MM.1S (cell line): ENCODE data around the gene PJA1.

Source experiments
- DNase-seq: peaks from one replicate; pipeline ENCODE4 v3.0.0-alpha.2; 2015
- H2AFZ ChIP-seq: fragments of 300-600 bp; sonication (generic); 2 replicates; pipeline ENCODE4 v1.6.0; 2016; ENCODE audit warnings: antibody characterized with exemption, low read length
- H3F3A ChIP-seq: fragments of 300-600 bp; sonication (generic); 2 replicates; pipeline ENCODE4 v1.6.1; 2016; ENCODE audit warnings: mild to moderate bottlenecking, antibody characterized with exemption, low read length, moderate library complexity, mixed read lengths; ENCODE audit not compliant: insufficient read depth
- H3K27ac ChIP-seq: fragments of 300-600 bp; sonication (generic); 2 replicates; pipeline ENCODE4 v1.5.1; 2016; ENCODE audit warnings: mild to moderate bottlenecking, low read length
- H3K27me3 ChIP-seq: fragments of 300-600 bp; sonication (generic); replicated peaks from 2 replicates; pipeline ENCODE4 v1.6.0; 2016; ENCODE audit warnings: low read length; ENCODE audit not compliant: insufficient read depth
- H3K36me3 ChIP-seq: fragments of 300-600 bp; sonication (generic); replicated peaks from 2 replicates; pipeline ENCODE4 v1.6.1; 2016; ENCODE audit warnings: mild to moderate bottlenecking, low read length, mixed read lengths; ENCODE audit not compliant: insufficient read depth
- H3K4me1 ChIP-seq: fragments of 300-600 bp; sonication (generic); 2 replicates; pipeline ENCODE4 v1.6.1; 2016; ENCODE audit warnings: low read length, mixed read lengths
- H3K4me2 ChIP-seq: fragments of 300-600 bp; sonication (generic); 2 replicates; pipeline ENCODE4 v1.6.0; 2016; ENCODE audit warnings: low read depth, low read length
- H3K4me3 ChIP-seq: fragments of 300-600 bp; sonication (generic); 2 replicates; pipeline ENCODE4 v1.5.1; 2016; ENCODE audit warnings: low read length, mixed read lengths
- H3K79me2 ChIP-seq: fragments of 300-600 bp; sonication (generic); 2 replicates; pipeline ENCODE4 v1.6.1; 2016; ENCODE audit warnings: mixed run types, low read length, mixed read lengths
- H3K9ac ChIP-seq: fragments of 300-600 bp; sonication (generic); 2 replicates; pipeline ENCODE4 v1.6.1; 2016; ENCODE audit warnings: low read length, mixed read lengths
- H3K9me2 ChIP-seq: fragments of 300-600 bp; sonication (generic); replicated peaks from 2 replicates; pipeline ENCODE4 v1.6.1; 2016; ENCODE audit warnings: mild to moderate bottlenecking, low read length, mixed read lengths; ENCODE audit not compliant: insufficient read depth
- H3K9me3 ChIP-seq: fragments of 300-600 bp; sonication (generic); replicated peaks from 2 replicates; pipeline ENCODE4 v1.6.1; 2016; ENCODE audit warnings: mild to moderate bottlenecking, low read length, mixed read lengths; ENCODE audit not compliant: insufficient read depth
- H4K20me1 ChIP-seq: fragments of 300-600 bp; sonication (generic); 2 replicates; pipeline ENCODE4 v1.6.1; 2016; ENCODE audit warnings: mild to moderate bottlenecking, low read length, moderate library complexity, mixed read lengths; ENCODE audit not compliant: insufficient read depth
- CTCF ChIP-seq: fragments of 300-600 bp; sonication (generic); IDR thresholded peaks from 2 replicates; pipeline ENCODE4 v1.5.1; 2016; ENCODE audit warnings: antibody characterized with exemption, low read length, mixed read lengths
- EZH2 ChIP-seq: fragments of 300-600 bp; sonication (generic); optimal IDR thresholded peaks from 2 replicates; pipeline ENCODE3; 2017; ENCODE audit warnings: low read depth, mild to moderate bottlenecking, antibody characterized with exemption, low read length, mixed read lengths
- EZH2phosphoT487 ChIP-seq: fragments of 300-600 bp; sonication (generic); IDR thresholded peaks from 2 replicates; pipeline ENCODE4 v1.6.1; 2018; ENCODE audit warnings: antibody characterized with exemption, low read length

PJA1 gene

GRCh38 chrX:69165087-69165651, at the start of gene PJA1:
Gene PJA1 (minus strand): TSS chrX:69165453. CDS start chrX:69163073, 2,380 bp downstream.
- peak within 1 kb of the TSS; percentile 69 for H2AFZ ChIP-seq
- no peaks in the 10 kb centered on the region for H3K9me2 ChIP-seq
- peak within 1 kb of the TSS; percentile 51 for H3K4me2 ChIP-seq
- H3F3A ChIP-seq = no peaks in the 10 kb centered on the region
- H3K9me3 ChIP-seq = no peaks in the 10 kb centered on the region
- H3K27ac ChIP-seq = no peak within 1 kb of the TSS; the same call in 1 of the 2 replicates
- H3K27me3 ChIP-seq = no peaks in the 10 kb centered on the region
- H3K36me3 ChIP-seq = no peaks in the 10 kb centered on the region
- peak within 1 kb of the TSS; percentile 65; the same call in 1 of the 2 replicates for H3K9ac ChIP-seq
- TF ChIP-seq EZH2phosphoT487 (no peak), EZH2 (no peak), CTCF (no peak)
- DNase-seq = peak; percentile 67
- peak within 1 kb of the TSS; percentile 71 for H3K4me3 ChIP-seq
- H3K79me2 ChIP-seq = no peaks in the 10 kb centered on the region
- H3K4me1 ChIP-seq = no peaks in the 10 kb centered on the region
- no peaks in the 10 kb centered on the region for H4K20me1 ChIP-seq

DNA sequence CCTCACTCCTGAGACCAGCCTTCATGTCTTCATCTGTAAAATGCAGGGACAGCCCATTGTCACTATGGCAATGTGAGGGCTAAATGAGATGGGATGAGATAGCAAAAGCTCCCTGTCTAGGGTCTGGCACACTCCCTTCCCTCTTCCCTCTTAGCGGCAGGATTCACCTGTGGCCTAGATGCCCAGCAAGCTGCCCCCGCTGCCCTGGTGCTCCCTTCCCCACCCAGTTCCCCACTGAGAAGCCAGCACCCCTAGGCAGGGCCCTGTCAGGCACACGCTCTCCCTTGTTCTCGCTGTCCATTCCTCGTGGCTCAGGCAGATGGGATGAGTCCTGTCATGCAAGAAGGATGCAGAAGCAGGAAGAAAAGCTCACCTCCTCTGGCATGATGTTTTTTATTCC, 49.2 kb upstream of the PJA1 start:
- H3K4me3 ChIP-seq = no peak overlapping the region
- no peak overlapping the region for H3K27ac ChIP-seq
- H3F3A ChIP-seq = no peaks in the 10 kb centered on the region
- H3K4me2 ChIP-seq = no peak overlapping the region
- H3K36me3 ChIP-seq = no peaks in the 10 kb centered on the region
- H4K20me1 ChIP-seq = no peaks in the 10 kb centered on the region
- no peaks in the 10 kb centered on the region for H3K9me2 ChIP-seq
- no peak overlapping the region for H2AFZ ChIP-seq
- H3K9me3 ChIP-seq = no peaks in the 10 kb centered on the region
- no peaks in the 10 kb centered on the region for H3K27me3 ChIP-seq
- H3K9ac ChIP-seq = no peak overlapping the region
- no peaks in the 10 kb centered on the region for H3K4me1 ChIP-seq
- TF ChIP-seq CTCF = no peak
- no peak for TF ChIP-seq EZH2
- TF ChIP-seq EZH2phosphoT487 = no peak
- no peaks in the 10 kb centered on the region for H3K79me2 ChIP-seq
- no peak for DNase-seq

- H2AFZ ChIP-seq = no peak overlapping the region
- no peaks in the 10 kb centered on the region for H3K9me2 ChIP-seq
- TF ChIP-seq EZH2phosphoT487 = no peak
- no peak for TF ChIP-seq EZH2
- no peak for TF ChIP-seq CTCF
- no peaks in the 10 kb centered on the region for H3K27me3 ChIP-seq
- no peak overlapping the region for H3K4me2 ChIP-seq
- no peaks in the 10 kb centered on the region for H3F3A ChIP-seq
- no peak overlapping the region for H3K4me3 ChIP-seq
- H3K4me1 ChIP-seq = no peaks in the 10 kb centered on the region
- no peak for DNase-seq
- H3K79me2 ChIP-seq = no peaks in the 10 kb centered on the region
- no peaks in the 10 kb centered on the region for H3K36me3 ChIP-seq
- H3K27ac ChIP-seq = no peak overlapping the region
- H4K20me1 ChIP-seq = no peaks in the 10 kb centered on the region
- H3K9me3 ChIP-seq = no peaks in the 10 kb centered on the region
- no peak overlapping the region for H3K9ac ChIP-seq
Observed at GRCh38 chrX:69211701-69212100, 46.4 kb upstream of the PJA1 start.
